Liver (tissue), 9 donors: Measurements from ENCODE around the gene NTN3. TPM values are rescaled to one million over a fixed set of nuclear protein-coding genes. Genes with fewer than 3 reads are reported as not detected.

ENCODE experiments used
- DNase-seq: peaks from one replicate; pipeline ENCODE4 v3.0.0-alpha.2; 2017; ENCODE audit warnings: low spot score
- H3K27ac ChIP-seq, 2 donors: one replicate each; pipeline ENCODE4 v1.7.0; 2013; ENCODE audit warnings: inconsistent platforms in 2 of 2, low read length in 2 of 2, control low read depth in 1 of 2, low read depth in 1 of 2, mild to moderate bottlenecking in 1 of 2
- H3K27me3 ChIP-seq, 4 donors: one replicate each; pipeline versions ENCODE4 v1.6.1 to v1.7.0; 2013; ENCODE audit warnings: low read length in 3 of 4, inconsistent platforms in 1 of 4, mild to moderate bottlenecking in 1 of 4, moderate library complexity in 1 of 4; ENCODE audit not compliant: control insufficient read depth in 4 of 4, insufficient read depth in 4 of 4
- H3K36me3 ChIP-seq, 4 donors: one replicate each; pipeline versions ENCODE4 v1.6.1 to v1.7.0; 2013; ENCODE audit warnings: low read length in 3 of 4, mild to moderate bottlenecking in 3 of 4, low read depth in 1 of 4, moderate library complexity in 1 of 4; ENCODE audit not compliant: control insufficient read depth in 4 of 4, insufficient read depth in 3 of 4
- H3K4me1 ChIP-seq, 4 donors: one replicate each; pipeline versions ENCODE4 v1.6.1 to v1.7.0; 2013; ENCODE audit warnings: low read length in 3 of 4, mild to moderate bottlenecking in 3 of 4, moderate library complexity in 1 of 4; ENCODE audit not compliant: control insufficient read depth in 4 of 4, insufficient read depth in 4 of 4
- H3K4me3 ChIP-seq, 3 donors: one replicate each; pipeline versions ENCODE4 v1.6.1 to v1.7.0; 2013; ENCODE audit warnings: low read length in 3 of 3, control low read depth in 1 of 3, low read depth in 1 of 3, mild to moderate bottlenecking in 1 of 3
- H3K9ac ChIP-seq, 2 donors: one replicate each; pipeline ENCODE4 v1.7.0; 2013; ENCODE audit warnings: low read length in 2 of 2, mild to moderate bottlenecking in 2 of 2, moderate library complexity in 2 of 2, control low read depth in 1 of 2, low read depth in 1 of 2
- H3K9me3 ChIP-seq, 4 donors: one replicate each; pipeline versions ENCODE4 v1.6.1 to v1.7.0; 2013; ENCODE audit warnings: low read length in 3 of 4; ENCODE audit not compliant: control insufficient read depth in 4 of 4
- ATF3 ChIP-seq: IDR thresholded peaks from 2 replicates; pipeline ENCODE4 v1.6.1; 2016; ENCODE audit warnings: antibody characterized with exemption
- CTCF ChIP-seq: fragments of 150-350 bp; IDR thresholded peaks from 2 replicates; pipeline ENCODE4 v1.5.1; 2017; ENCODE audit warnings: improper control_type of control experiment, low read depth, low read length; ENCODE audit not compliant: missing input control
- EGR1 ChIP-seq, 2 donors: IDR thresholded peaks; 2 replicates each; pipeline ENCODE4 v1.6.1; 2016 to 2018; ENCODE audit warnings: antibody characterized with exemption in 2 of 2, low read depth in 2 of 2
- FOXA1 ChIP-seq: IDR thresholded peaks from 2 replicates; pipeline ENCODE4 v1.6.1; 2016; ENCODE audit warnings: antibody characterized with exemption
- GABPA ChIP-seq, 2 donors: IDR thresholded peaks in 1 of 2; conservative IDR thresholded peaks in 1 of 2; 2 replicates each; pipeline ENCODE4 v1.6.1; 2016; ENCODE audit warnings: antibody characterized with exemption in 2 of 2, mild to moderate bottlenecking in 1 of 2, moderate library complexity in 1 of 2
- HNF4A ChIP-seq, 2 donors: conservative IDR thresholded peaks; 2 replicates each; pipeline ENCODE4 v1.6.1; 2016; ENCODE audit warnings: antibody characterized with exemption in 2 of 2, mild to moderate bottlenecking in 2 of 2
- MAX ChIP-seq: IDR thresholded peaks from 2 replicates; pipeline ENCODE4 v1.6.1; 2016; ENCODE audit warnings: antibody characterized with exemption
- NR2F2 ChIP-seq: IDR thresholded peaks from 2 replicates; pipeline ENCODE4 v1.6.1; 2016; ENCODE audit warnings: antibody characterized with exemption
- RAD21 ChIP-seq, 2 donors: IDR thresholded peaks; 2 replicates each; pipeline ENCODE4 v1.6.1; 2016; ENCODE audit warnings: antibody characterized with exemption in 2 of 2, mild to moderate bottlenecking in 2 of 2
- REST ChIP-seq: IDR thresholded peaks from 2 replicates; pipeline ENCODE4 v1.6.1; 2016; ENCODE audit warnings: antibody characterized with exemption, mild to moderate bottlenecking
- RXRA ChIP-seq, 2 donors: IDR thresholded peaks; 2 replicates each; pipeline ENCODE4 v1.6.1; 2017 to 2018; ENCODE audit warnings: antibody characterized with exemption in 2 of 2, mild to moderate bottlenecking in 1 of 2
- TAF1 ChIP-seq: conservative IDR thresholded peaks from 2 replicates; pipeline ENCODE4 v1.6.1; 2016; ENCODE audit warnings: antibody characterized with exemption, mild to moderate bottlenecking
- YY1 ChIP-seq: IDR thresholded peaks from 2 replicates; pipeline ENCODE4 v1.6.1; 2016; ENCODE audit warnings: antibody characterized with exemption, mild to moderate bottlenecking
- ZBTB33 ChIP-seq: IDR thresholded peaks from 2 replicates; pipeline ENCODE4 v1.6.1; 2016; ENCODE audit warnings: antibody characterized with exemption
- WGBS: extraction: QIAGEN DNeasy Blood & Tissue Kit; methylation state at CpG from one replicate; pipeline ENCODE4 v1.1.7; 2013; 5-methylcytosine and 5-hydroxymethylcytosine counted together
- polyA plus RNA-seq, 2 donors: library from polyadenylated mRNA; stranded (reverse) in 1 of 2; unstranded in 1 of 2; fragments of 200-250 nt in 1 of 2; fragments of >200 nt in 1 of 2; fragmentation: Nextera tagmentation in 1 of 2; extraction: Ambion mirVana in 1 of 2; gene quantifications; one replicate each; pipeline versions ENCODE4 v1.2.1 to v1.2.3, GENCODE V29; 2013 to 2015
- total RNA-seq, 2 donors: library from RNA; depleted of rRNA; stranded (reverse); fragments of >200 nt; gene quantifications; one replicate each; pipeline ENCODE4 v1.2.3, GENCODE V29; 2014
- donor health status: healthy.
- donor health status: healthy.
- donor health status: healthy.
- donor health status: healthy.
- donor health status: healthy.

NTN3 gene
- total and polyA plus RNA-seq, 4 donors = 0.19 to 2.3 (median 0.28) TPM; not detected in 1

- H3K4me3 ChIP-seq = no peak overlapping the region
- 96% methylated on average over 14 of the region's 14 CpGs for WGBS
- H3K27ac ChIP-seq = no peak overlapping the region
- no peaks in the 10 kb centered on the region for H3K36me3 ChIP-seq
- H3K4me1 ChIP-seq = peaks cover 3 to 26% (median 15%) of the 10 kb centered on the region in 4 donors
- H3K27me3 ChIP-seq = no peaks in the 10 kb centered on the region
- TF ChIP-seq REST (no peak), ATF3 (no peak), HNF4A (conservative IDR thresholded peaks at IDR 0.05) (no peak), EGR1 (IDR thresholded peaks at IDR 0.05; ENCODE audit: low read depth in 2 of 2) (no peak), NR2F2 (no peak), FOXA1 (no peak), ZBTB33 (no peak), GABPA (IDR thresholded peaks at IDR 0.05 in 1 of 2, conservative IDR thresholded peaks at IDR 0.05 in 1 of 2) (no peak), RXRA (IDR thresholded peaks at IDR 0.05) (no peak), CTCF (no peak), YY1 (no peak), TAF1 (no peak), RAD21 (IDR thresholded peaks at IDR 0.05) (no peak)
- no peak for DNase-seq
- no peak overlapping the region for H3K9ac ChIP-seq
- H3K9me3 ChIP-seq = no peaks in the 10 kb centered on the region
These were observed 34.6 kb downstream of the NTN3 start for GRCh38 chr16:2505695-2506094.

GRCh38 chr16:2507052-2507659, 36.1 kb downstream of the NTN3 start:
- Histone ChIP-seq H3K27ac (peak overlapping the region; percentile 41 to 74), H3K27me3 (no peaks in the 10 kb centered on the region), H3K4me3 (no peak overlapping the region), H3K9ac (no peak overlapping the region), H3K4me1 (peaks cover 0 to 13% (median 7%) of the 10 kb centered on the region in 4 donors), H3K9me3 (no peaks in the 10 kb centered on the region), H3K36me3 (no peaks in the 10 kb centered on the region)
- no peak for DNase-seq
- TF ChIP-seq HNF4A (conservative IDR thresholded peaks at IDR 0.05) (no peak), MAX (no peak), ATF3 (no peak), RXRA (IDR thresholded peaks at IDR 0.05) (no peak), NR2F2 (no peak), TAF1 (no peak), FOXA1 (no peak), ZBTB33 (no peak), CTCF (no peak)
- 78% methylated on average over 14 of the region's 14 CpGs for WGBS
